ENCODE measurements around the gene PLA2G4C. TPM values are rescaled to one million over a fixed set of nuclear protein-coding genes. Genes with fewer than 3 reads are reported as not detected.
A peak's percentile ranks its signal among the peaks of the same experiment; 100 is the strongest.

Gene PLA2G4C
- total RNA-seq, 2 donors from 2014 or later = 1.7 to 6.8 TPM

DNA sequence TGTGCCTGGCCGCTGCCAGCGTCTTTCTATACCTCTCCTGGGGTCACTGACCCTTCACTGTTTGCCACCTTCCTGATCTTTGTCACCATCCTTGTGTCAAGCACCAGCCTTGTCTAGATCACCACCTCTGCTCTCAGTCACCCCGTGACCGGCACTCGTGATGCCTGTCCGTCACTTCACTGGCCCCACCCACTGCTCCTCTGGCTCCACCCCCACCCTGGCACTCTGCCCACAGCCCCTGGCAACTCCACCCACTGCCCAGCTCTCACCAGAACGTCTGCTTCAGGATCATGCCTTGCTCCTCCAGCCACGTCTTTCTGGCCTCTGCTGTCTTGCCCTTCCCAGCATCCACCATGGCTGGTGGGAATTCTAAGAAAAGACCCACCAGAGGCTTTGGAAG lies 24.8 kb upstream of the PLA2G4C start:
- Histone ChIP-seq H3K27me3 (no peaks in the 10 kb centered on the region), H3K9me3 (no peaks in the 10 kb centered on the region), H3K4me1 (no peaks in the 10 kb centered on the region), H3K36me3 (no peaks in the 10 kb centered on the region), H3K4me3 (no peak overlapping the region), H3K9ac (ENCODE audit: low read depth in 2 of 2, low read length in 2 of 2) (no peak overlapping the region), H3K27ac (no peak overlapping the region)
- TF ChIP-seq, protein P1, sequence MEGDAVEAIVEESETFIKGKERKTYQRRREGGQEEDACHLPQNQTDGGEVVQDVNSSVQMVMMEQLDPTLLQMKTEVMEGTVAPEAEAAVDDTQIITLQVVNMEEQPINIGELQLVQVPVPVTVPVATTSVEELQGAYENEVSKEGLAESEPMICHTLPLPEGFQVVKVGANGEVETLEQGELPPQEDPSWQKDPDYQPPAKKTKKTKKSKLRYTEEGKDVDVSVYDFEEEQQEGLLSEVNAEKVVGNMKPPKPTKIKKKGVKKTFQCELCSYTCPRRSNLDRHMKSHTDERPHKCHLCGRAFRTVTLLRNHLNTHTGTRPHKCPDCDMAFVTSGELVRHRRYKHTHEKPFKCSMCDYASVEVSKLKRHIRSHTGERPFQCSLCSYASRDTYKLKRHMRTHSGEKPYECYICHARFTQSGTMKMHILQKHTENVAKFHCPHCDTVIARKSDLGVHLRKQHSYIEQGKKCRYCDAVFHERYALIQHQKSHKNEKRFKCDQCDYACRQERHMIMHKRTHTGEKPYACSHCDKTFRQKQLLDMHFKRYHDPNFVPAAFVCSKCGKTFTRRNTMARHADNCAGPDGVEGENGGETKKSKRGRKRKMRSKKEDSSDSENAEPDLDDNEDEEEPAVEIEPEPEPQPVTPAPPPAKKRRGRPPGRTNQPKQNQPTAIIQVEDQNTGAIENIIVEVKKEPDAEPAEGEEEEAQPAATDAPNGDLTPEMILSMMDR (IDR thresholded peaks at IDR 0.05) = no peak
- peak; percentile 25 for DNase-seq
- intact Hi-C loops (cut with DNase I) = no loop called here

DNA sequence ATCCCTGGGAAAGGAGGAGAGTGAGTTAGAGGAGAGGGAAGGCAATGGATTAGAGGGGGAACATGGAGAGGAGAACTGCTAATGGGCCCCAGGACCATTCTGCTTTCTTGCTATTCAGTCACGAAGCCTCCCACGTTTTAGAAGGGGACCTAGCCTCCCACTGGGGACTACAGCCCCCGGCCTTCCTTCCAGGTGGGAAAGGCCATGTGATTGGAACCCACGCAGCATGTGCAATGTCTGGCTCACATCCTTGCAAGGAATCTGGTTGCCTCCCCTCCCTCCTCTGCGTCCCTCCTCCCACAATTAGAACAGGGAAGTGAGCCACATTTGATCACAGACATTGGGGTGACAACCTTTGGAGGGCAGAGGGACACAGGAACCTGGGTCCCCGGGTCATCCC lies 22.5 kb upstream of the PLA2G4C start:
- no peaks in the 10 kb centered on the region for H3K9me3 ChIP-seq
- TF ChIP-seq, protein P1 (IDR thresholded peaks at IDR 0.05) = no peak
- H3K4me3 ChIP-seq = no peak overlapping the region
- no peaks in the 10 kb centered on the region for H3K36me3 ChIP-seq
- DNase-seq = no peak
- H3K27me3 ChIP-seq = no peaks in the 10 kb centered on the region
- intact Hi-C loops (cut with DNase I) = no loop called here
- no peak overlapping the region for H3K27ac ChIP-seq
- H3K4me1 ChIP-seq = no peaks in the 10 kb centered on the region
- H3K9ac ChIP-seq (ENCODE audit: low read depth in 2 of 2, low read length in 2 of 2) = no peak overlapping the region

DNA sequence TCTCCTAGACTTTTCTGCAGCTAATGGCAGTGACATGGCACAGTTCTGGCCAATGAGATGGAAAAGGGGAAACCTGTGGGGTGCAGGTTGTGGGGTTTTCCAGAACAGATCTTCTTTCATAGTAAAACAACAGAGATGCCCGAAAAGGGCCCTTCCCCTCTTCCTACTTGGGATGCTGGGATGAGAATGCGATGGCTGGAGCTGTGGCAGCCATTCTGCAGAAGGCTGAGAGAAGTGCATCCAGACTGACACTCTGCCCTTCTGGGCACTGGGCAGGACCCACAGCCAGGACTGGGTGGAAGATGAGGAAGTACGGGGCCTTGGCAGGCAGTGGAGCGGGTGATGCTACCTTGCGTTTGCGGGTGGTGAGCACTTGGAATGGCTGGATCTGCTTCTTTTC lies 16.9 kb upstream of the PLA2G4C start:
- H3K36me3 ChIP-seq = no peaks in the 10 kb centered on the region
- H3K9me3 ChIP-seq = no peaks in the 10 kb centered on the region
- TF ChIP-seq, protein P1 (IDR thresholded peaks at IDR 0.05) = no peak
- H3K27ac ChIP-seq = no peak overlapping the region
- H3K9ac ChIP-seq (ENCODE audit: low read depth in 2 of 2, low read length in 2 of 2) = no peak overlapping the region
- H3K4me1 ChIP-seq = no peaks in the 10 kb centered on the region
- no peak overlapping the region for H3K4me3 ChIP-seq
- DNase-seq = no peak
- H3K27me3 ChIP-seq = no peaks in the 10 kb centered on the region
- intact Hi-C loops (cut with DNase I) = no loop called here

DNA sequence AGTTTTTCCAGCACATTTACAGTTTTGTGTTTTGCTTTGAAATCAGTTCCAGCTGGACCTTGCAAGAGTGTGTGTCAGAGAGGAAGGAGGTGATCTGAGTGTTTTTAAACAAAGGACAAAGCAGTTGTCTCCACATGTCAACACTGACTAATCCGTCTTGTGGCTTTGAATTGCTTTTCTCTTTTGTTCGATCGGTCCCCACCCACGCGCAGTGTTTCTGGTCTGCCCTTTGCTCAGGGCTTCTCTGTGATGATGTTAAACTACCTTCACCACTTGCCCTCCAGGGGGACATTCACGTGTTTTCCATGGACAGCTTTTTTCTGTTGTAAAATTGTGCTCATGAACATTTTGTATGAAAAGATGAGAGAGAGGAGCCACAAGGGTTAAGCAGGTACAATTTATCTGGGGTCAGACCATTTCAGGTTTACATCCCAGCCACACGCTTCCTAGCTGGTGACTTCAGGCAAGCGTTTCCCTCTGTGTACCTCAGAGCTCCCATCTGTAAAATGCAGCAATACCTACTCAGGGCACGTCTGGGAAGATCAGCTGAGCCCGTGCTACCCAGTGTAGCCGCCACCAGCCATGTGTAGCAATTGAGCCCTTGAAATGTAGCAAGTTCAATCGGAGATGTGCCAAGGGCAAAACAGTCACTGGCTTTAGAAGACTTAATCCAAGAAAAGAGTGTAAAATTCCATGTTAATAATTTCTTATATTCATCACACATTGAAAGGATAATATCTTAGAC lies 13.5 kb upstream of the PLA2G4C start:
- Histone ChIP-seq H3K9me3 (no peaks in the 10 kb centered on the region), H3K4me3 (no peak overlapping the region), H3K27me3 (no peaks in the 10 kb centered on the region), H3K36me3 (no peaks in the 10 kb centered on the region), H3K27ac (no peak overlapping the region), H3K9ac (ENCODE audit: low read depth in 2 of 2, low read length in 2 of 2) (no peak overlapping the region), H3K4me1 (no peaks in the 10 kb centered on the region)
- TF ChIP-seq, protein P1 (IDR thresholded peaks at IDR 0.05) = no peak
- DNase-seq = no peak
- intact Hi-C loops (cut with DNase I) = no loop called here

DNA sequence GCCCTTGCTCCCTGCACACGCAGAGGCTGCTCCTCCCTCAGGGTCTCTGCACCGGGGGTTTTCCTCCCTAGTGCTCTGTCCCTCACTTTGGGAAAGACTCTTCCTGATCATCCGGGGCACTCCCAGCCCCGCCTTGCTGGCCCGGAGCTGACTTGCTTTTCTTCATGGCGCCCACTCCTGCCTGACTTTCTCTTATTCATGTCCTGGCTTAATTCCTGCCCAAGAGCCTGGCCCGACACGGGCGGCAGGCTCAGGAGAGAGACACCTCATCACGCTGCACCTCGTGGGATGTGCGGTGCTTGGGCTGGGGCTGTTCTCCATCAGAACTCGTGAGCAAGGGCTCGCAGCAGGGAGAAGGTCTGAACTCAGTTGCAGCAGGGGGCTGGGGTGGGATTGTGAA lies 11.8 kb upstream of the PLA2G4C start:
- Histone ChIP-seq H3K36me3 (no peaks in the 10 kb centered on the region), H3K27ac (no peak overlapping the region), H3K9me3 (no peaks in the 10 kb centered on the region), H3K4me1 (no peaks in the 10 kb centered on the region), H3K4me3 (no peak overlapping the region), H3K27me3 (no peaks in the 10 kb centered on the region), H3K9ac (ENCODE audit: low read depth in 2 of 2, low read length in 2 of 2) (no peak overlapping the region)
- TF ChIP-seq, protein P1 (IDR thresholded peaks at IDR 0.05) = no peak
- intact Hi-C loops (cut with DNase I) = no loop called here
- DNase-seq = no peak
